HCT116 (cell line): Measurements from ENCODE around the gene COL16A1. TPM values are rescaled to one million over a fixed set of nuclear protein-coding genes. Genes with fewer than 3 reads are reported as not detected.

Experiments
- ATAC-seq: fragments of 200-7000 bp; cut with Tn5 transposase; 2 replicates; pipeline ENCODE4 v1.9.1; 2020; ENCODE audit warnings: mild to moderate bottlenecking, moderate library complexity
- BruUV-seq: library from RNA; stranded (reverse); fragments of 400-500 nt; replicated peaks from 2 replicates; lab custom pipeline; 2021; lab: Mats Ljungman, UMichigan
- CTCF ChIA-PET: fragments of 300-600 bp; sonication (Branson Sonifier 250); formaldehyde crosslinking; loops from one replicate; lab custom pipeline; 2021; ENCODE audit warnings: antibody characterized with exemption; lab: Charles Lee
- POLR2A ChIA-PET: fragments of 300-600, 350-600 bp; sonication (Branson Sonifier 250); formaldehyde crosslinking; loops from one replicate; lab custom pipeline; 2021; ENCODE audit warnings: antibody characterized with exemption; lab: Charles Lee
- RAD21 ChIA-PET, 2 experiments: fragments of 300-600 bp; sonication (Branson Sonifier 250); formaldehyde crosslinking; loops; one replicate each; lab custom pipeline; 2023; ENCODE audit warnings: low total read pairs in 2 of 2; ENCODE audit not compliant: uncharacterized antibody in 2 of 2, unreplicated experiment in 2 of 2, low non-redundant PET in 1 of 2; lab: Charles Lee
- DNase-seq: peaks from one replicate; pipeline ENCODE4 v3.0.0-alpha.2; 2010; ENCODE audit warnings: low read depth, low spot score
- H2AFZ ChIP-seq: fragments of 200-600 bp; shearing (Covaris generic), sonication (generic); 2 replicates; pipeline ENCODE4 v1.6.1; 2017; ENCODE audit warnings: low read depth, mixed run types, mixed read lengths, antibody characterized with exemption, low read length; ENCODE audit not compliant: poor library complexity, severe bottlenecking
- H3K27ac ChIP-seq: 2 replicates; pipeline ENCODE4 v1.5.1; 2012; ENCODE audit warnings: low read depth, low read length
- H3K27me3 ChIP-seq: fragments of 200-600 bp; sonication (generic); 2 replicates; pipeline ENCODE4 v1.6.1; 2016; ENCODE audit warnings: mixed run types, low read length, mixed read lengths; ENCODE audit not compliant: insufficient read depth
- H3K36me3 ChIP-seq, 2 experiments: fragments of 200-500 bp in 1 of 2; fragments of 200-600 bp in 1 of 2; sonication (Bioruptor generic) in 1 of 2; sonication (generic) in 1 of 2; 2 replicates each; pipeline versions ENCODE4 v1.5.1 to v1.6.1; 2014 to 2016; ENCODE audit warnings: low read length in 2 of 2, inconsistent platforms in 1 of 2, mixed read lengths in 1 of 2, mixed run types in 1 of 2; ENCODE audit not compliant: insufficient read depth in 2 of 2, control insufficient read depth in 1 of 2
- H3K4me1 ChIP-seq, 2 experiments: fragments of 200-600 bp in 1 of 2; sonication (generic) in 1 of 2; 2 replicates each; pipeline versions ENCODE4 v1.5.1 to v1.6.1; 2012 to 2017; ENCODE audit warnings: low read length in 2 of 2, inconsistent platforms in 1 of 2, mild to moderate bottlenecking in 1 of 2, mixed read lengths in 1 of 2, mixed run types in 1 of 2, moderate library complexity in 1 of 2; ENCODE audit not compliant: insufficient read depth in 2 of 2, control insufficient read depth in 1 of 2
- H3K4me2 ChIP-seq: fragments of 200-600 bp; sonication (generic); 2 replicates; pipeline ENCODE4 v1.6.1; 2017; ENCODE audit warnings: mixed run types, low read length, mixed read lengths
- H3K4me3 ChIP-seq, 2 experiments: fragments of 200-600 bp in 1 of 2; sonication (generic) in 1 of 2; replicated peaks in 1 of 2; 2 replicates each; pipeline ENCODE4 v1.5.1; 2011 to 2016; ENCODE audit warnings: low read length in 2 of 2, control low read depth in 1 of 2, low read depth in 1 of 2, mild to moderate bottlenecking in 1 of 2, mixed read lengths in 1 of 2, mixed run types in 1 of 2
- H3K79me2 ChIP-seq: fragments of 200-600 bp; sonication (generic); 2 replicates; pipeline ENCODE4 v1.6.1; 2017; ENCODE audit warnings: mild to moderate bottlenecking, mixed run types, low read length, moderate library complexity, mixed read lengths; ENCODE audit not compliant: insufficient read depth
- H3K9ac ChIP-seq: fragments of 200-600 bp; sonication (generic); 2 replicates; pipeline ENCODE4 v1.6.1; 2016; ENCODE audit warnings: low read length, mixed read lengths
- H3K9me2 ChIP-seq: fragments of 200-600 bp; sonication (generic), shearing (Covaris generic); 2 replicates; pipeline ENCODE4 v1.6.1; 2017; ENCODE audit warnings: mixed run types, mild to moderate bottlenecking, moderate library complexity; ENCODE audit not compliant: insufficient read depth
- H3K9me3 ChIP-seq, 2 experiments: fragments of 200-500 bp in 1 of 2; fragments of 200-600 bp in 1 of 2; sonication (Bioruptor generic) in 1 of 2; sonication (generic) in 1 of 2; 2 replicates each; pipeline ENCODE4 v1.6.1; 2014 to 2017; ENCODE audit warnings: low read length in 2 of 2, mixed read lengths in 2 of 2, inconsistent platforms in 1 of 2, low read depth in 1 of 2, mild to moderate bottlenecking in 1 of 2, mixed run types in 1 of 2, moderate library complexity in 1 of 2; ENCODE audit not compliant: control insufficient read depth in 1 of 2, insufficient read depth in 1 of 2
- H4K20me1 ChIP-seq: fragments of 200-600 bp; sonication (generic), shearing (Covaris generic); 2 replicates; pipeline ENCODE4 v1.6.1; 2017; ENCODE audit warnings: mixed run types, mild to moderate bottlenecking, moderate library complexity; ENCODE audit not compliant: insufficient read depth
- CEBPB ChIP-seq: IDR thresholded peaks from 2 replicates; pipeline ENCODE4 v1.6.1; 2012; ENCODE audit warnings: low read depth
- EGR1 ChIP-seq: IDR thresholded peaks from 2 replicates; pipeline ENCODE4 v1.6.1; 2012; ENCODE audit warnings: low read depth
- ELF1 ChIP-seq: IDR thresholded peaks from 2 replicates; pipeline ENCODE4 v1.6.1; 2012; ENCODE audit warnings: low read depth, borderline replicate concordance
- EZH2 ChIP-seq: fragments of 200-600 bp; sonication (generic); IDR thresholded peaks from 2 replicates; pipeline ENCODE4 v1.6.1; 2017; ENCODE audit warnings: antibody characterized with exemption, mixed run types
- EZH2phosphoT487 ChIP-seq: fragments of 200-600 bp; IDR thresholded peaks from 2 replicates; pipeline ENCODE4 v1.6.1; 2018; ENCODE audit warnings: antibody characterized with exemption, borderline replicate concordance
- FOSL1 ChIP-seq: IDR thresholded peaks from 2 replicates; pipeline ENCODE4 v1.6.1; 2012; ENCODE audit warnings: low read depth
- POLR2A ChIP-seq: IDR thresholded peaks from 2 replicates; pipeline ENCODE4 v1.7.0; 2011; ENCODE audit warnings: borderline replicate concordance; ENCODE audit not compliant: insufficient read depth, insufficient read length; ENCODE audit errors: extremely low read depth
- SIN3A ChIP-seq: IDR thresholded peaks from 2 replicates; pipeline ENCODE4 v1.6.1; 2012; ENCODE audit warnings: low read depth
- SP1 ChIP-seq: IDR thresholded peaks from 2 replicates; pipeline ENCODE4 v1.6.1; 2012; ENCODE audit warnings: low read depth
- SRF ChIP-seq: IDR thresholded peaks from 2 replicates; pipeline ENCODE4 v1.6.1; 2012; ENCODE audit warnings: low read depth
- TCF7L2 ChIP-seq: IDR thresholded peaks from 2 replicates; pipeline ENCODE4 v1.7.0; 2011; ENCODE audit warnings: borderline replicate concordance, inconsistent platforms; ENCODE audit not compliant: insufficient read depth, insufficient read length; ENCODE audit errors: extremely low read depth
- ZFX ChIP-seq: fragments of 450-650 bp; IDR thresholded peaks from 2 replicates; pipeline ENCODE4 v1.6.1; 2017
- ZNF274 ChIP-seq: fragments of 200-500 bp; sonication (Bioruptor generic); IDR thresholded peaks from 2 replicates; pipeline ENCODE4 v1.6.1; 2014; ENCODE audit warnings: mild to moderate bottlenecking, low read depth, low read length, inconsistent platforms
- intact Hi-C: fragments of 100-400 bp; cut with micrococcal nuclease; formaldehyde crosslinking; loops from 2 replicates; pipeline ENCODE4 v1.10.0; 2022
- total RNA-seq: library from RNA; stranded (reverse); gene quantifications from one replicate; pipeline ENCODE4 v1.2.1, GENCODE V29; 2021; ENCODE audit not compliant: unreplicated experiment
- TF ChIP-seq, protein P1 (sequence below): IDR thresholded peaks from 2 replicates; pipeline ENCODE4 v1.6.1; 2012
- TF ChIP-seq, protein P2 (sequence below): IDR thresholded peaks from 2 replicates; pipeline ENCODE4 v1.6.1; 2011; ENCODE audit warnings: mild to moderate bottlenecking, low read length, moderate library complexity; ENCODE audit not compliant: insufficient replicate concordance; ENCODE audit errors: extremely low read depth
- TF ChIP-seq, protein P3 (sequence below), 3 experiments: fragments of 200-600 bp in 1 of 3; sonication (generic) in 1 of 3; IDR thresholded peaks in 2 of 3; conservative IDR thresholded peaks in 1 of 3; 2 replicates each; pipeline ENCODE4 v1.5.1; 2012 to 2017; ENCODE audit warnings: low read depth in 2 of 3, low read length in 2 of 3, antibody characterized with exemption in 1 of 3, borderline replicate concordance in 1 of 3, control low read depth in 1 of 3, mild to moderate bottlenecking in 1 of 3, mixed read lengths in 1 of 3, mixed run types in 1 of 3, moderate library complexity in 1 of 3; ENCODE audit not compliant: insufficient read depth in 1 of 3
- TF ChIP-seq, protein P4 (sequence below): IDR thresholded peaks from 2 replicates; pipeline ENCODE4 v1.6.1; 2012; ENCODE audit warnings: low read depth
- TF ChIP-seq, protein P5 (sequence below): IDR thresholded peaks from 2 replicates; pipeline ENCODE4 v1.6.1; 2012

The COL16A1 gene
- total RNA-seq, 1 experiment from 2014 or later = 2.2 TPM

DNA sequence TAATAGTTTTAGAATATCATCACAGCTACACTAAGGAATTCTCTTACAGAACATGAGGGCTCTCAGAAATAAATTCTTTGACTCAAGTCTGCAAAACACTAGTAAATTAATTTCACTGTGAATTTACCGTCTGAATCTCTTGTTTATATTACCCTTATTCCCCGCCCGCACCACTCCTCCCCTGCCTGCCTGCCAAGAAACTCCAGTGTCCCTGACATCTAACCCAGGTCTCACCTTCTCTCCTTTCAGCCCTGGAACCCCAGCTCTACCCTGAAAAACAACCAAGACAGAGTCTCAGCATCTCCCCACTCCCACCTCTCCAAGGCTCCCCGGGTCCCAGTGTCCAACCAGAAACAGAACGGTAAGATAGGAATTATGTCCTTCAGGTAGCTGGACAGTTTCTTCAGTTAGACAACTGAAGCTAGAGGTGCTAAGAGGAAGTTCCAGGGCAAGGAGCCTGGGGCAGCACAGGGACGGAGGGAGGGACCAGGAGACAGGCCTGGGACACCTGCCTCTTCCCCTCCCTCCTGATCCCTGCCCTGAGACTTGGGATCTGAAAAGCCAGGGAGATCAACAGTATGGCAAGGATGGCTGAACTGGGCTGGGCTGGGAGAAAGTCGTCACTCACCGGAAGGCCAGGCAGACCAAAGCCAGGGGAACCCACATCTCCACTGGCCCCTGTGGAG, 15.4 kb downstream of the COL16A1 start:
- TF ChIP-seq EZH2phosphoT487 (no peak), CEBPB (no peak), FOSL1 (no peak), ZNF274 (no peak), ELF1 (no peak), POLR2A (no peak), SRF (no peak), EZH2 (no peak), SIN3A (no peak), ZFX (no peak), TCF7L2 (no peak), EGR1 (no peak), SP1 (no peak)
- TF ChIP-seq, protein P1, sequence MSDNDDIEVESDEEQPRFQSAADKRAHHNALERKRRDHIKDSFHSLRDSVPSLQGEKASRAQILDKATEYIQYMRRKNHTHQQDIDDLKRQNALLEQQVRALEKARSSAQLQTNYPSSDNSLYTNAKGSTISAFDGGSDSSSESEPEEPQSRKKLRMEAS = no peak
- TF ChIP-seq, protein P2, sequence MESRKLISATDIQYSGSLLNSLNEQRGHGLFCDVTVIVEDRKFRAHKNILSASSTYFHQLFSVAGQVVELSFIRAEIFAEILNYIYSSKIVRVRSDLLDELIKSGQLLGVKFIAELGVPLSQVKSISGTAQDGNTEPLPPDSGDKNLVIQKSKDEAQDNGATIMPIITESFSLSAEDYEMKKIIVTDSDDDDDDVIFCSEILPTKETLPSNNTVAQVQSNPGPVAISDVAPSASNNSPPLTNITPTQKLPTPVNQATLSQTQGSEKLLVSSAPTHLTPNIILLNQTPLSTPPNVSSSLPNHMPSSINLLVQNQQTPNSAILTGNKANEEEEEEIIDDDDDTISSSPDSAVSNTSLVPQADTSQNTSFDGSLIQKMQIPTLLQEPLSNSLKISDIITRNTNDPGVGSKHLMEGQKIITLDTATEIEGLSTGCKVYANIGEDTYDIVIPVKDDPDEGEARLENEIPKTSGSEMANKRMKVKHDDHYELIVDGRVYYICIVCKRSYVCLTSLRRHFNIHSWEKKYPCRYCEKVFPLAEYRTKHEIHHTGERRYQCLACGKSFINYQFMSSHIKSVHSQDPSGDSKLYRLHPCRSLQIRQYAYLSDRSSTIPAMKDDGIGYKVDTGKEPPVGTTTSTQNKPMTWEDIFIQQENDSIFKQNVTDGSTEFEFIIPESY = no peak
- TF ChIP-seq, protein P3, sequence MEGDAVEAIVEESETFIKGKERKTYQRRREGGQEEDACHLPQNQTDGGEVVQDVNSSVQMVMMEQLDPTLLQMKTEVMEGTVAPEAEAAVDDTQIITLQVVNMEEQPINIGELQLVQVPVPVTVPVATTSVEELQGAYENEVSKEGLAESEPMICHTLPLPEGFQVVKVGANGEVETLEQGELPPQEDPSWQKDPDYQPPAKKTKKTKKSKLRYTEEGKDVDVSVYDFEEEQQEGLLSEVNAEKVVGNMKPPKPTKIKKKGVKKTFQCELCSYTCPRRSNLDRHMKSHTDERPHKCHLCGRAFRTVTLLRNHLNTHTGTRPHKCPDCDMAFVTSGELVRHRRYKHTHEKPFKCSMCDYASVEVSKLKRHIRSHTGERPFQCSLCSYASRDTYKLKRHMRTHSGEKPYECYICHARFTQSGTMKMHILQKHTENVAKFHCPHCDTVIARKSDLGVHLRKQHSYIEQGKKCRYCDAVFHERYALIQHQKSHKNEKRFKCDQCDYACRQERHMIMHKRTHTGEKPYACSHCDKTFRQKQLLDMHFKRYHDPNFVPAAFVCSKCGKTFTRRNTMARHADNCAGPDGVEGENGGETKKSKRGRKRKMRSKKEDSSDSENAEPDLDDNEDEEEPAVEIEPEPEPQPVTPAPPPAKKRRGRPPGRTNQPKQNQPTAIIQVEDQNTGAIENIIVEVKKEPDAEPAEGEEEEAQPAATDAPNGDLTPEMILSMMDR (IDR thresholded peaks at IDR 0.05 in 2 of 3, conservative IDR thresholded peaks at IDR 0.05 in 1 of 3; ENCODE audit: borderline replicate concordance in 1 of 3, insufficient read depth in 1 of 3, low read depth in 2 of 3, low read length in 2 of 3) = no peak
- TF ChIP-seq, protein P4, sequence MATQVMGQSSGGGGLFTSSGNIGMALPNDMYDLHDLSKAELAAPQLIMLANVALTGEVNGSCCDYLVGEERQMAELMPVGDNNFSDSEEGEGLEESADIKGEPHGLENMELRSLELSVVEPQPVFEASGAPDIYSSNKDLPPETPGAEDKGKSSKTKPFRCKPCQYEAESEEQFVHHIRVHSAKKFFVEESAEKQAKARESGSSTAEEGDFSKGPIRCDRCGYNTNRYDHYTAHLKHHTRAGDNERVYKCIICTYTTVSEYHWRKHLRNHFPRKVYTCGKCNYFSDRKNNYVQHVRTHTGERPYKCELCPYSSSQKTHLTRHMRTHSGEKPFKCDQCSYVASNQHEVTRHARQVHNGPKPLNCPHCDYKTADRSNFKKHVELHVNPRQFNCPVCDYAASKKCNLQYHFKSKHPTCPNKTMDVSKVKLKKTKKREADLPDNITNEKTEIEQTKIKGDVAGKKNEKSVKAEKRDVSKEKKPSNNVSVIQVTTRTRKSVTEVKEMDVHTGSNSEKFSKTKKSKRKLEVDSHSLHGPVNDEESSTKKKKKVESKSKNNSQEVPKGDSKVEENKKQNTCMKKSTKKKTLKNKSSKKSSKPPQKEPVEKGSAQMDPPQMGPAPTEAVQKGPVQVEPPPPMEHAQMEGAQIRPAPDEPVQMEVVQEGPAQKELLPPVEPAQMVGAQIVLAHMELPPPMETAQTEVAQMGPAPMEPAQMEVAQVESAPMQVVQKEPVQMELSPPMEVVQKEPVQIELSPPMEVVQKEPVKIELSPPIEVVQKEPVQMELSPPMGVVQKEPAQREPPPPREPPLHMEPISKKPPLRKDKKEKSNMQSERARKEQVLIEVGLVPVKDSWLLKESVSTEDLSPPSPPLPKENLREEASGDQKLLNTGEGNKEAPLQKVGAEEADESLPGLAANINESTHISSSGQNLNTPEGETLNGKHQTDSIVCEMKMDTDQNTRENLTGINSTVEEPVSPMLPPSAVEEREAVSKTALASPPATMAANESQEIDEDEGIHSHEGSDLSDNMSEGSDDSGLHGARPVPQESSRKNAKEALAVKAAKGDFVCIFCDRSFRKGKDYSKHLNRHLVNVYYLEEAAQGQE = no peak
- TF ChIP-seq, protein P5, sequence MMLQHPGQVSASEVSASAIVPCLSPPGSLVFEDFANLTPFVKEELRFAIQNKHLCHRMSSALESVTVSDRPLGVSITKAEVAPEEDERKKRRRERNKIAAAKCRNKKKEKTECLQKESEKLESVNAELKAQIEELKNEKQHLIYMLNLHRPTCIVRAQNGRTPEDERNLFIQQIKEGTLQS = no peak
- TF ChIP-seq, all 23 proteins: peak for 0
- H3K27me3 ChIP-seq = no peaks in the 10 kb centered on the region
- no peak for ATAC-seq
- no peaks in the 10 kb centered on the region for H3K79me2 ChIP-seq
- ChIA-PET CTCF (no interaction called here), POLR2A (no interaction called here), RAD21 (no interaction called here)
- H3K27ac ChIP-seq = no peak overlapping the region
- H3K9me2 ChIP-seq = no peaks in the 10 kb centered on the region
- peaks cover 12 to 36% of the 10 kb centered on the region in 2 experiments for H3K4me1 ChIP-seq
- H3K9me3 ChIP-seq = no peaks in the 10 kb centered on the region
- no peak overlapping the region for H2AFZ ChIP-seq
- no peaks in the 10 kb centered on the region for H3K36me3 ChIP-seq
- intact Hi-C loops = no loop called here
- no TSS peak for BruUV-seq
- no peak overlapping the region for H3K4me3 ChIP-seq
- no peak for DNase-seq
- 0 out of 2 replicates have a peak overlapping the region, but pooled peaks have one; percentile 6 for H3K4me2 ChIP-seq
- H4K20me1 ChIP-seq = no peaks in the 10 kb centered on the region
- no peak overlapping the region for H3K9ac ChIP-seq
